PC-3 (cell line): ENCODE data around the gene NIM1K.

Experiments used
- CTCF ChIP-seq: fragments of 300-600 bp; sonication (generic); conservative IDR thresholded peaks from 2 replicates; pipeline ENCODE4 v1.5.1; 2017; ENCODE audit warnings: antibody characterized with exemption, low read depth, mild to moderate bottlenecking, low read length
- EZH2 ChIP-seq: fragments of 300-600 bp; sonication (generic); IDR thresholded peaks from one replicate; pipeline ENCODE4 v1.6.1; 2017; ENCODE audit warnings: antibody characterized with exemption, mild to moderate bottlenecking, low read length; ENCODE audit not compliant: unreplicated experiment
- EZH2phosphoT487 ChIP-seq: fragments of 300-600 bp; sonication (generic); IDR thresholded peaks from 2 replicates; pipeline ENCODE4 v1.6.1; 2018; ENCODE audit warnings: mild to moderate bottlenecking, antibody characterized with exemption, low read length, borderline replicate concordance

- TF ChIP-seq CTCF = no peak
- no peak for TF ChIP-seq EZH2
- no peak for TF ChIP-seq EZH2phosphoT487
Observed at GRCh38 chr5:43258116-43258515, 66.1 kb downstream of the NIM1K start.
